CD1c-positive myeloid dendritic cell (primary cell): Measurements from ENCODE around the gene JDP2.

Source experiments
- DNase-seq: peaks from one replicate; pipeline ENCODE4 v3.0.0-alpha.2; 2016; ENCODE audit errors: extremely low spot score

Gene JDP2

DNA sequence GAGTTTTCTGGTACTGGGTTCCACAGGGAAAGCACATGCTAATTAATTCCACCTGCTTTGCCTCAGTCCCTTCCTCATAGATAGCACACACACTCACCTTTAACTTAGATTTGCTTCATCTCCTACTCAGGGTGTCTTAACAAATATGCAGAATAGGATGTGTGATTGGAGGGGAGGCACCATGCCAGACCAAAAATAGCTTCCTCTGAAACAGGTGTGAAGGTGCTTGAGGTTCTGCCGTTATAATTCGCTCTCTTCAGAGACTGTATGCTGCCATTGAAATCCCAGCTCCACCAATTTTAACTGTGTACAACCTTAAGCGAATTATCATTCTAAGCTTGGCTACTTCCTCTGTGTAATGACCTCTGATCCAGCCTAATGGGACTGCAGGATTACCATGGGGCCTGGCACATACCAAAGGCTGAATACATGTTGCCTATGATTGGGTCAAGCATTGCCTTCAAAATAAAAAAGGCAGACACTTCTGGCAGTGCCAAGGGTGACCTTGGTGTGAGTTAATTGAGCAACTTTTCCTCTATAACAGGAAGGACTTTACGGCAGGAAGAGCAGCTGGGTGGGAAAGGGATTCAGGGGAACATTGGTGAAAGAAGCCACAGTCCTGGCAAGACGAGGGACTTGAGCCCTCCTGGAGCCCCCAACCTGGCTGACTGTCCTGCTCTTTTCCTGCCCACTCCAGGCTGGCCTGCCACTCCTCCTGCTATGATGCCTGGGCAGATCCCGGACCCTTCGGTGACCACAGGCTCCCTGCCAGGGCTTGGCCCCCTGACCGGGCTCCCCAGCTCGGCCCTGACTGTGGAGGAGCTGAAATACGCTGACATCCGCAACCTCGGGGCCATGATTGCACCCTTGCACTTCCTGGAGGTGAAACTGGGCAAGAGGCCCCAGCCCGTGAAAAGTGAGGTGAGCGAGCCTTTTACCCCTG is 9.7 kb downstream of the JDP2 start:
- no peak for DNase-seq

DNA sequence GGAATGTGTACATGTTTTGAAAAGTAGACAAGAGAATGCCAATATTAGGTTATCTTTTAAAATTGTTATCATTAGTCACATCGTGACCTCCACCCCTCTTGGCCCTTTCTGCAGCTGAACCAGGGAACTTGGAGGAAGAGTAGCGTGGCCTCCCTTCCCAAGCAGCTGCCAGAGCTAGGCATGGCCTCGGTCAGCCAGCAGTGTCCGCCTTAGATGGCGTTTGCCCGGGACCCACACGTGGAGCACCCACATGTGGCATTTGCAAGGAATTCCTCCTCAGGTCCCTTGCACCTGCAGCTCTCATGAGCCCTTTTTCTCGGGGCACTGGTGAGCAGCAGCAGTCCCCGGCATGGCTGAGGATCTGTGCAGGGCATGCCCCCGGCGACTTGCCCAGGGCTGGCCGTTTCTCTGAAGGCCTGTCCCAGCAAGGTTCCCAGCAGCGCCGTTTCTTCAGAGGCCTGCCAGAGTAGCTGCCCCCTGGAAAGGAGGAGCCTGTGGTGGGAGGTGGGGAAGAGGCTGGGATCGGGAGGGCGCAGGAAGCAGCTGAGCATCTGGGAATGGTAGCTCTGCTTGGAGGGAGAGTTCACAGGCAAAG is 10.8 kb downstream of the JDP2 start:
- DNase-seq = no peak

DNA sequence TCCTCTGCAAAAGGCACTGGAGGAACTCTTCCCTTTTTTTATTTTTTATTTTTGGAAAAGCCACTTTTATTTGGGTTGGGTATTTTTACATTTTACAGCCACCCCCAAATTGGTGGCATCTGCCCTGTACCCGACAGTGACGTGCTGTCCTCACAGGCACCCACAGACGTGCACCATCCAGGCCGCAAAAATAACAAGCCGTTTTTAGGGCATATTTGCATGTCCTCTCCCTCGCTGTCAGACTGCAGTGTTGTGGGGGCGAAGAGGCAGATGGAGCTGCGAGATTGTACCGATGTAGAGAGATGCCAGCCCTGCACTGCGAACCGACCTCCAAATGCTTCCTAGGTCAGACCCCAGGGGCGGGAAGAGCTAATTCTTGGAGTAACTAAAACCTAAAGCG is 12.2 kb downstream of the JDP2 start:
- DNase-seq = no peak

DNA sequence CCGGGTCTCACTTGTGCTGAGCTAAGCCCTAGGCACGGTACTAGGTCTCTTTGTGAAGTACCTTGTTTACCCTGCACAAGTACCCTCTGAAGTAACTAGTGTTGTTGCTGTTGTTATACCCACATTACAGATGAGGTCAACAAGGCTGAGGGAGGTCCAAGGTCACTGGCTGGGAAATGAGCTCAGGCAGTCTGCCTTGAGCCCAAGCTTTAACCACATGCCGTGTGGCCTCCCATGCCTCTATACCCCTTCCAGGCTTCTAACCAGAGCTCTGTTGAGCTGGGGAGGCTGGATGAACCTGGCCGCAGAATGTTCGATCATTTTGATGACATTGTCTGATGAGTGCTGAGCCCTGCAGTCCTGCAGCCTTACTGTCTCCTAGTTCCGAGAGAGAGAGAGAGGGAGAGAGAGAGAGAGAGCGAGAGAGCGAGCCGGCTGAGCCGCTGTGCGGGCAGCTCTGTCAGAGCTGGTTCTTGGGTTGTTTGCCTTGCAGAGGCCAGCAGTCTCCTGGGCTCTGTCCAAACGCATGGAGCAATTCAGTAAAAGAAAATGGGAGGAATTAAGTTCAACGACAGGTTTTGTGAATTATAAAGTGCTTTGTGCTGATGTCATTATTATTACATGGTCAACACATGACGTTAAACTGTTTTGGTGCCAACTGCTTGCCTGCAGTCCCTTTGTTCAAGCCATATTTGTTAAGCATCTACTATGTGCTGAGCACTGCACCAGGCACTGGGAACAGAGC is 13.1 kb downstream of the JDP2 start:
- DNase-seq = no peak

DNA sequence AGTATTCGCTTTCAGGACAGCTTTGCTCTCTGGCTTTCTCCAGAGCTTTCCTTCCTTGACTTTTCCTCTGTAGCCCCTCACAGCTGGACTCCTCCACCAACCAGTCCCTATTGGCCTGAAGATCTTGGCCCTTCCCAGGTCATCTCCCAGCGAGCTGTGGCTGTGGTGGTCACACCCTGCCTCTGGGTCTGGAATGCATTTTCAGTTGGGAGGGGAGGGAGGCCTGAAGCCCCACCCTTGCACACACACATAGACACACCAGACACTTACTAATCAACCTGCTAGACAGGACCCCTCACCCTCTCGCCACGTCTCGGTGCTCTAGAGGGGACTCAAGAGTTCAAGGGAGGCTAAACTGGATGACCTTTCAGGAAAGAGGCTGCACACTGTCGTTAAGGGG is 13.9 kb downstream of the JDP2 start:
- no peak for DNase-seq

DNA sequence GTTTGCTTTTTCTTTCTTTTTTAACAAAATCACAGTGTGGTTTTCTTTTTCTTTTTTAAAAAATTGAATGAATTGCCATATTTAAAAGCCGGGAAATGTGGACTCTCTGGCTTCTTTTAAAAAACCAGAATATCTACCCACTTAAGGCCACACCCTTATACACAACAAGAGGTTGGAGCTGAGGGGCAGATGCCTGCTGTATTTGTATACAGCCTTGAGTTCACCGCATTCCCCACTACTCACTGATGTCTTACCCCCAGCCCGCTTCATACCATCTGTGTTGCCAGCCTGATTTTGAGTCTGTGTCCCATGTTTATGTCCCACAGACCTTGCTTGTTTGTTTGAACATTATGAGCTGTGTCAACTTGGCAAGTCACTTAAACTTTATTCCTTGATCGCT is 14.3 kb downstream of the JDP2 start:
- DNase-seq = no peak

DNA sequence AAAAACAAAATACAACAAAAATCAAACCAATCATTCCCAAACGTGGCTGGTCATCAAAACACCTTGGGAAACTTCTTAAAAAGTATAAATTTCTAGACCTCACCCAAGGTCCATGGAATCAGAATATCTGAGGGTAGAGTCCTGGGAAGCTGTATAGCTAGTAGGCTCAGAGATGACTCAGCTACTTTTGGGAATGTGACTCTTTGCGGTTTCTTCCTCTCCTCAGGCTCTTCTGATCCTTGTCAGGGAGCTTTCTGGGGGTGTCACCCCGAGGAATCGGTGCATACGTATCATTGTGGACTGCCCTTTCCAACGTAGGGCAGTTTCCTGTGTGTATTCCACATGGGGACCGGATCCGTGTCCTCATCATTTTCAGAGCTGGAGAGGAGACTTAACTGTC is 14.8 kb downstream of the JDP2 start:
- no peak for DNase-seq

DNA sequence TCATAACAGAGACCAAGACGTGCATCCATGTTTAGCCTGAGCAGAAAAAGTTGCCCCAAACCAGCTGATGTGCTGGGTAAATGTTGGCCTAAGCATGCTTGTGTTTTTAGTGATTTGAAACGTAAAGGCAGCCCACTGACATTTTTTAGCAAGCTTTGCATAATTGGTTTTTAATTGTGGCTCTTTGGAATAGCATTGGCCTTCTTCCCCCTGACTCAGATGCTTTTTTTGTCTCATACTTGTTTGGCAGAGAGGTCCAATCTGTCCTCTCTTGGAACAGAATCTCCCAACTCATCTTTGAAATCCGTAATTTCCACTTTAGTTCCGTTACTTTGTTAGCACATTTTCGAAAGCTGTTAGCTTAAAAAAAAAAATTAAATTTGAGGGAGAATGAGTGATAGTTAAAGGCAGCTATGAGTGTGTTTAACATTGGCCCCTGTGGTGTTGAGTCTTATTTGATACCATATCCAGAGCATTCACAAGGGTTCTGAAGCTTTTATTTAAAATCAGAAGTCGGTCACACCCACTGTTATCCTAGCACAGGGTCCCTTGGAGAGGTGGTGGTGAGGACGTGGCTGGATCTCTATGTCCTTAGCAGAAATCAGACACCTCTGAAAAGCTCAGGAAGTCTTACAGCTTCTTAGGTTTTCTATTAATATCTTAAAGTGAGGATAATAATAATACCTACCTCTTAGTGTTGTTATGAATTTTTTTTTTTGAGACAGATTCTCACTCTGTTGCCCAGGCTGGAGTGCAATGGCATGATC is 15.6 kb downstream of the JDP2 start:
- DNase-seq = no peak

DNA sequence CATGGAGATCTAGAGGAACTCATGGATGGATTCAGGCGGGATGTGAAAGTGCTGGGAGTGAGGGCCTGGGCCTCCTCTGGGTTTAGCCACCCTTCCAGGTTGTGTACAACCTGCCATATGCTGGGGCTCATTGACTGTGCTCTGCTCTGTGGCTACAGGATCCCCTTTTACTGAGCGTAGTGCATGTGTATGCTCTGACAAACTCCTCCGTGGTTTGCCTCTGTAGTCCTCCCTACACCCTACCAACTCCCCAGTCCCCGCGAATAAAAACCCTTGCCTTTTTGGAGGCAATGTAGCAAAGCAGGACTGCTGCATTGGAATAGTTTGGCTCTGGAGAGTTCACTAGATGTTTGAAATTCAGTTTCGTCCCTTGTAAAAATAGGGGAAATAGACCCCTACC is 17.4 kb downstream of the JDP2 start:
- DNase-seq = no peak

DNA sequence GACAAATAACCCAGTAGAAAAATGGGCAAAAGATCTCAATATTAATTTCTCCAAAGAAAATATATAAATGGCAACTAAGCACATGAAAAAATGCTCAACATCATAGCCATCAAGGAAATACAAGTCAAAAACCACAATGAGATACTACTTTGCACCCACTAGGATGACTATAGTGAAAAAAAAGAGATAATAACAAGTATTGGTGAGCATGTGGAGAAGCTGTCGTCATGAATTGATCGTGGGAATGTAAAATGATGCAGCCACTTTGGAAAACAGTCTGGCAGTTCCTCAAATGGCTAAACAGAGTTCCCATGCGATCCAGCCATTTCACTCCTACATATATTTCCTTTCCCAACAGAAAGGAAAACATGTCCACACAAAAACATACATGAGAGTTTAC is 18.1 kb downstream of the JDP2 start:
- peak; percentile 17 for DNase-seq

DNA sequence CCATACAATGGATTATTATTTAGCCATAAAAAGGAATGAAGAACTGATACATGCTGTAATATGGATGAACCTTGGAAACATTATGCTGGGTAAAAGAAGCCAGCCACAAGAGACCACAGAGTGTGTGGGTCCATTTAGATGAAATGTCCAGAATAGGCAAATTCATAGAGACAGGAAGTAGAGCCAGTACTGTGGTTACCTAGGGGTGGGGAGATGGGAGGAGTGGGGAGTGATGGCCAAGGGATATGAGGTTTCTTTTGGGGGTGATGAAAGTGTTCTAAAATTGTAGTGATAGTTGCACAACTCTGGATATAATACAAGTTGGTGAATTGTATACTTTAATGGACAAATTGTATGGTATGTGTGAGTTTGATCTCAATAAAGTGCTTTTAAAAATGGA is 18.6 kb downstream of the JDP2 start:
- no peak for DNase-seq

DNA sequence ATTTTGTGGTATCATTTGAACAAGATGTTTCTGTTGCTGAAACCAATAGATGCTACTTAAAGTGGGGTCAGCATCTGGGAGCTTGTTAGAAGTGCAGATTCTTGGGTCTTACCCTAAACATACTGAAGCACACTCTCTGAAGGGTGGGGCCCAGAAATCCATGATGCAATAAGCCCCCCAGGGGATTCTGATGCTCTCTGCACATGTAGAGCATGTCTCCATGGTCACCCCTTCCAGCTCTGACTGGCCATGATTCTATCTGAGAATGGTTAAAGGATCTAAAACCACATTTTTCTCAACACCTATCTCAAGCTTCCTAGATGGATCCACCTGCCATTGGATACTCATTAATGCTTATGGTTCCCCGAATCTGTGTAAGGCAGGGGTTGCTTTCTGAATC is 20.4 kb downstream of the JDP2 start:
- no peak for DNase-seq

DNA sequence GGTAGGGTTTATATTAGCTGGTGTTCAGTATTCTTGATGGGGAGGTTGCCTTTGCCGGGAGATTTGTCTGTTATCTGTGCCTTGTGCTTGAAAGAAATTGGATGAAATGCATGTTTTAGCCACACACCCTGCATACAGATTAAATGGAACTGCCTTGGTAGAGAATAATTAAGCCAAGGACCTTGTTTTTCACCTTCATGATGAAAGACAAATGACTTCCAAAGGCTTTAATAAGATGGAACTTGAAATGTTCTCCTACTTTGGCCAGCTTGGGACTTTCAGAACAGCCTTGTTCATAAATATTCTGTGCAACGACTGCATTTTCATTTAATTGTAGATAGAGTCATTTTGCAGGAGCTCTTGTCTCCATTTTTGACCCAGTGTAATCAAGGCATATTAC is 21.2 kb downstream of the JDP2 start:
- no peak for DNase-seq

DNA sequence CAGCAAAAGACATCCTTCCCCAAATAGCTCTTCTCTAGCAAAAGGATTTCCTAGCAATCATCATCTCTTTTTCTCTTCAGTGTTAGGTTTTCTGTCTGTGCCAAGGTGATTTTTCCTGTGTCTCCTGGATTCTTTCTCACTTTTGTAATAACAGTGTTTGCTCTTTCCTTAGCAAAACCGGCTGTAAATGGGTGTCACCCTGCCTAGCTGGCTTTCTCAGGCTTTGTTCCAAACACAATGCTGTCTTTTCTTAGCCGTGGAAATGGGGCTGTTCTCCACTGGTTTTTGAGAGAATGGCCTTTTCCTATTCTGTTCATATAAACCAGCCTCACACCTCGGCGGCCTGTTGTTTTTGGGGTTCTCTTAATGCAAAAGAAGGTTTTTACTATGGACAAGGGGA is 21.9 kb downstream of the JDP2 start:
- no peak for DNase-seq

DNA sequence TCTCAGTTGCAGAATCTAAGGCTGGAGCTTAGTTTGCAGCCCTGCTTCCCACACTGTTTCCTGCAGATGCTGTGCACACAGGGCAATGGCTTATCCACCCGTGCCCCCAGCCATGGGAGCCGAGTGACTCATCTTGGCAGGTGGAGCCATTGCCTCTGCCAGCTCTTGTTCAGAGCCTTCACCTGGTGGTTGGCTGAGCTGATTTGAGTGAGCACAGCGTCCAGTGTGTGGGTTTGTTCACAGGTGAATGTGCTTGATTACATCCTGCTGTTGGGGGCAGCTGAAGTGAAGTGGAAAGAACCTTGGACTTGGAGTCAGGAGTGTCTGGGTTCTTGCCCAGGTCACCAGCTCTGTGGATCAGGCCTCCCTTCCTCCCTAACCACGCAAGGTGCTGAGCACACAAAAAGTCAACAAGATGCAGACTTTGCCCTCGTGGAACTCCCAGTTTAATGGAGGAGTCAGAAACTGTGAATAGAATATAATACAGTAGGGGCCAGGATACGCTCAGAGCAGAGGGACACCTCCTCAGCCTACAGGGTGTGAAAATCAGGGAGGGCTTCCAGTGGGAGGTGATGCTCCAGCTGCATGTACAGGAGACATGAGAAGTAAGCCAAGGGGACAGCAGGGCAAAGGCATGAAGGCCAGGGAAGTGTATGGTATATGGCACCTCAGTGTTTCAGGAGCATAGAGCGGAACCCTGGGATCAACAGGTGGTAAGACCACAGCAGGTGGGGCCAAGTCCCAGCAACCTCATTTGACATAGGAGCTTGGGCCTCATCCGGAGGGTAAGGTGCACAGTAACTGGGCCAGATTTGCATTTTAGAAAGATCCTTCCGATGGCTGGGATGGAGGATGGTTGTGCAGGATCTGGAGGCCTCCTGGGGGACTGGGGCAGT is 22.8 kb downstream of the JDP2 start:
- no peak for DNase-seq

DNA sequence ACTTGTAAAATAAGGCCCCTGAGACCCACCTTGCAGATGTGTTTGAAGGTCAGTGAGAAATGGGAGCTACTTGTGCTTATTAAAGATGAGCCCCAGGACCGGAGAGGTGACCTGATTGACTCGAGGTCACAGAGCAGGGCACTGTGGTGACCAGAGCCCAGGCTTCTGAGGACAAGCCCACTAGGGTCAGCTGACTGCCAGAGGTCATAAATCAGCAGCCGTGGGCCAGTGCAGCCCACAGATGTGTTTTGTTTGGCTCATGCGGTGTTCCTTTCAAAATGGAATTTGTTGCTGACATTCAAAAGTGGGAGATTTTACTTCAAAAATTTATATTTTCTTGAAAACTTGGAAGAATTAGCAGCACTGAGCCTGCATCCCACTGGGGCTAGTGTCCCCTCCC is 24.5 kb downstream of the JDP2 start:
- DNase-seq = no peak

DNA sequence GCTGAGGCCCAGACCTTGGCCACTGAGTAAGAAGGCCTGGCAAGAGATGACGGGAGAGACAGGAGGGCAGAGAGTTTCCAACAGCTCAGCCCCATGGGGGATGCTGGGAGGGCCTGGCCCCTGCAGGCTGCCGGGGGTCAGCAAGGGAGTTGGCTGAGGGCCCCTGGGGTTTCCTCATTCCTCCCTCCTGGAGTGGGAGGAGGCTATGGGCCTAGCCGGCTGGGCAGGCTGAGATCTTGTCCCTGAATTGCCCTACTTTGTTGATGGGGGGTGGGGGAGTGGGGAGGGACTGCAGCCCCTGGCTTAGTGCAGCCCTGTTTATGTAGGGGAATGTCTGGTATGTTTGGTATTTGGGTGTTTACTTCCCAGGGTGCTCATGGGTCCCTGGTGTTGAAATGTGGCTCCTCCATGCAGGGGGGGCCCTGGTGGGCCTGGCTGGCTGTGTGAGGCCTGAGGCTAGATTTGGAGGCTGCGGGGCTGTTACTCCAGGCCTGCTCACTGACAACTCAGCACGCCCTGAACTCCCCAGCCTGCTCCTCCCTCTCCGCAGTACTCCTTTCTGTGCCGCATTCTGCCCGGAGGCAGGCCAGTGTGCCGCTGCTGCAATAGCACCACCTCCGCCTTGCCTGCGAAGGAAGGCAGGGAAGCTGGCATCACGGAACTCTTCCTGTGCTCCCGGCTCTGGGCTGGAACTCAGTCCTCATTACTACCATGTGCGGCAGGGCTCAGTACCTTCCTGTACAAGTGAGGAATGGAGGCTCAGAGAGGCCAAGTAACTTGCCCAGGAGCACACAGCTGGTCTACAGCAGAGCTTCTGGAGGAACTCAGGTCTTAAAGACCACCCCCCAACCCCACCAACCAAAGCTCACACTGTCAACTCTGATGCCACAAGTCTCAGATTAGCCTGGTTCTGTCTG is 25.3 kb downstream of the JDP2 start:
- no peak for DNase-seq

DNA sequence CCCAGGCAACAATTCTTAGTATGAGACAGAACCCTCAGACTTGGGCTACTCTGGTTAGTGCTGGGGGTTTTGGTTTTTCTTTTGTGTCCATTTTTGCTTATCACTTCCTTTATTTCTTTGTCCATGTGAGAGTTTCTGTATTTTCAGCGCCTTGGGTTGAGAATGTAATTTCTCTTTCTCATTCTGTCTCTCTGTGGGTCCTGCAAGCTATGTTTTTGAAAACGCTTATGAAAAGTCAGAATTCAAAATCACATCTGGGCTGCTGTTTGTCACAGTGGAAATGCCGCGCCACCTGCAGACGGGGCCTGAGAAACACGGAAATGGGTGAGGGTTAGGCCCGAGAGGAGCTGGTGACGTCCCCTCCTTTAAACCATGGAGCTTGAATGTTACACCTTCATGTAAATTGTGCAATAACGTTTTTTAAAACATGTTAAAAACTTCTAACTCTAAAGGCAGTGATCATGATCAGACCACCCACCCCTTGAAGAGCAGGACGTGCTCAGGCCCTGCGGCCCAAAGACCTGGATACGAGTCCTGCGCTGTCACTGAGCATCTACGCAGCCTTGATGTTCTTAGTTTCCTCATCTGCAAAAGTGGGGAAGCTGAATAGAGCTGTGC is 26.1 kb downstream of the JDP2 start:
- DNase-seq = peak; percentile 13

DNA sequence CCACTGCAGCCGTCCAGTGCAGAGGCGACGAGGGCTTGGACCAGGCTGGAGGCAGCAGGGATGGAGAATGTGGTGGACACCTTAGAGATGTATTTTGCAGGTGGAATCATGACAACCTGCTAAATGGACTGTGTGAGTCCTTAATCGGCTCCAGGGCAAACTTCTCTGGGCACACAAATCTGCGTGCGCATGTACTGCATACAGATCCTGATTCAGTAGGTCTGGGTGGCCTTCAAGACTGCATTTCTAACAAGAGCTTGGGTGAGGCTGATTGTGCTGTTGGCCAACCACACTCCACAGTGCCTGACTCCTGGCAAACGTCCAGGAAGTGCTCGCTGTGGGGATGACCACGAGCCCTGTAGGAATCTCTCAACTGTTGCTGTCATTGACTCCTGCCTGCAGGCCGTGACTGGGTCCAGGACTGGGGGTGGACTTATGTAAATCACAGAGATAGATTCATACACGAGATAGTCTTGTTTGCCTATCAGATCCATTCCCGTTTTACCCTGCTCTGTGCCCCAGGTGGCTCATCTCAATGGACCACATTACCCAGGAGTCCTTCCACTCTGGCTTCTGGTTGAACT is 27.2 kb downstream of the JDP2 start:
- no peak for DNase-seq
